ENCODE data around the gene POLA1.
"Not testable (repeated sequence)": the region's sequence is repeated elsewhere in the genome, so short reads cannot be mapped to it uniquely, and the experiment has no call there.

The POLA1 gene

DNA sequence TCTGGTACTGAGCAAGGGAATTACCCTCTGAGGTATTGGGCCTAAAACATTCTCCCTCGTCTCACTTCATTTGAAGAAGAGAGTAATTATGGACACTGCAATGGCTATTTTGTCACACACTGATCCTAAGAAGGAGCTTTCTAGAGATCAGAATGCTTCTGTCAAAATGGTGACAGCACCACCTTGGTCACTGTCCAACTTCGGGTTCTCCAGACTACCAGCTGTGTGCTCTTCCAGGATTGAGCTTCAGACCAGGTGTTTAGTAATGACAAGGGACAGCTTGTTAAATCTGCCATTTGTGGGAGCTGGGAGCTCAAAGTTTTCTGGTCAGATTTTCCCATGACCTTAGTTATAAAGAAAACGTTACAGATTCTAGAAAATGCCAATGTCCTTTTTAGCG is 105.4 kb downstream of the POLA1 start:
- no peak for DNase-seq

DNA sequence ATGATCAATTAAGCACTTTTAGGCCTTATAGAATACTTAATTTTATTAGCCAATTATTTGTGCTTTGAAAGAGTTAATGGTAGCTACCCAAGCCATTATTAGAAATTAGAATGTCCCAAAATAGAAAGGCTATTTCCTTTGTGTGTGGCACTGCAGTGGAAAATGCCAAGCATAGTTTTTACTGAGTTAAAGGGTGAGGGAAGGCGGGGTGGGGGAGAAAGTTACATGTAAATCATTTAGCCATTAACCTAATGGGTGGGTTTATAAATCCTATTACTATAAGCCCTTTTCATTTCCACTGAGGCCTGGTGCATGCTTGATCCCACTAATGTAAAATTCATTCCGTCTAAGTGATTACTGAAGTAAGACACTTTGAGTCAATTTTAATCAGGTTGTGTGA is 105.8 kb downstream of the POLA1 start:
- DNase-seq = no peak

DNA sequence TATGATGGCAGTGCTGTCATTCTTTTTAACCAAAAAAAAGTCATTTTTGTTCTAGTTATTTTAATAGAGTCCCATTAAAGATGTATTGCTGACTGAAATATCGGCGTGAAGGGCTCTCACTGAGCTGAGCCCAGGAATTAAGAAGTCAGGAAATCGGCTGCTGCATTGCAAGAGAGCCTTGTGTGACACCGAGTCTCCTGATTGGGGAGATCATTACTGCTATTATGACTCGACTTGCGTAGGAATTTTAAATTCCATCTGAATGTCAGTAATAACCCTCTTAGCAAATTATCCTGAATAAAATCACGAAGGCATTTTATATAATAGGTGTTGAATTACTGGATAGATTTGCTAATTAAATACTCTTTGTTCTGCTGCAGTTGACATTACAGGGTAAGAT is 111.5 kb downstream of the POLA1 start:
- DNase-seq = no peak

DNA sequence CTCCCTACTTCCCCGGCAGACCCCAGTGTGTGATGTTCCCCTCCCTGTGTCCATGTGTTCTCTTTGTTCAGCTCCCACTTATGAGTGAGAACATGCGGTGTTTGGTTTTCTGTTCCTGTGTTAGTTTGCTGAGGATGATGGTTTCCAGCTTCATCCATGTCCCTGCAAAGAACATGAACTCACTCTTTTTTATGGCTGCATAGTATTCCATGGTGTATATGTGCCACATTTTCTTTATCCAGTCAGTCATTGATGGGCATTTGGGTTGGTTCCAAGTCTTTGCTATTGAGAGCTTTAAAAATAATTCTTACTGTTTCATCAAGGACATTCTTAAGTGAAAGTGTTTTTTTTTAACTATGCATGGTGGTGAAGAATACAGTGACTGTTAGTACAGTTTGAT is 126.1 kb downstream of the POLA1 start:
- not testable (repeated sequence) for DNase-seq

DNA sequence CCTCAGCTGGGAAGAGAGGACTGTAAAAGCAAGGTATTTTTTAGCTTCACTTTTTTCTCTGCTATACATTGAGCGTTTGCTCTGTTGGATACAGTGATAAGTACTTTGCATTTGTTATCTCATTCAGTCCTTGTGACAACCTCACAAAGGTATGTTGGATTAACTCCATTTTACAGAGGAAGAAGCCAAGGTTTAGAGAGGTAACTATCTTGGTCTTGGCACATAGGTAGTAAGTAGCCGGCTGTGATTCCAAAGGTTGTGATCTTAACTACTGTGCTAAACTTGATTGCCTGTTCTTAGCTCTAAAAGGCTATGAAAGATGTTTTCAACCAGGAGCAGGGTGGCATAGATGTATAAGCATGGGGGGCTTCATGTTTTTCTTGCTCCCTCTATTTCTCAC is 134.4 kb downstream of the POLA1 start:
- no peak for DNase-seq

DNA sequence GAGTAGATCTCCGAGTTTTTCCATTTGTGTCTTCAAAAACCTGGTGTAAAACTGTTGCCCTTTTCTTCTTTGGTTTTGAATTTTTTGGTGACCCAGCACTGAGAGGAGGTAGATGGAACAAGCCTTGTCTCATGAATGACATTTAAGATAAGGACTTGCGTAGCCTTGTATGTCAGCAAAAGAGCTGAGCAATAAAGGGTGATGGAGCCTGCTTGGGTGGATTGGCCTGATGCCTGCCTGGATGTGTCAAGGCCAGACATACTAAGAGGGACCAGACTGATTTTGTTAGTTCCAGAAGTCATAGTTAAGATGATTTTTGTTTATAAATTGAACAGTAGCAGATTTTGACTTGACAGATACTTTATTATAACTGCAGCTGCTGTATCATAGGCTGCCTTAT is 134.9 kb downstream of the POLA1 start:
- no peak for DNase-seq

DNA sequence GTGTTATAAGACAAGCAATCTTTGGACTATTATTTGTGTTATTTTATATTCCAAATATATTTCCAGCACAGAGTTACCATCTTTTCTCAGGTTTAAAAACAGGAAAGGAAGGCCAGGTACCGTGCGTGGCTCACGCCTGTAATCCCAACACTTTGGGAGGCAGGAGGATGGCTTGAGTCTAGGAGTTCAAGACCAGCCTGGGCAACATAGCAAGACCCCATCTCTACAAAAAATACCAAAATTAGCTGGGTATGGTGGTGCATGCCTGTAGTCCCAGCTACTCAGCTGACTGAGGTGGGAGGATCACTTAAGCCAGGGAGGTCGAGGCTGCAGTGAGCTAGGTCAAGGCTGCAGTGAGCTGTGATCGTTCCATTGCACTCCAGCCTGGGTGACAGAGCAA is 140.0 kb downstream of the POLA1 start:
- DNase-seq = no peak

DNA sequence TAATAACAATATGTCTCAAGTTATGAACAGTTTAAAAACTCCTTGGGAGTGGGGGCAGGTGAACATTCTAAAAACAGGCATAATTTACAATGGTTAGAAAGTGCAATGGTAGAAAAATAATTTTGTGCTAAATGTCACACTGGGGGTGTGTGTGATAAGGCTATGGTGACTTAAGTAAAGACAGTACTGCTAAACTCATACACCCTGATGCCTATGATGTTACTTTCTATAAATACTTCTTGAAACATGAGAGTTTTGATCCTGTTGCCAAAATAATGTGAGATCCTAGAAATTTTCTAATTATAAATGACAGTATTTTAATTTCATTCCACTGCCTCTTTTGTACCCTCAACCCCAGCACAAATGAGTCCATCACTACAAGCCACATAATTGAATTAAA is 144.2 kb downstream of the POLA1 start:
- no peak for DNase-seq

DNA sequence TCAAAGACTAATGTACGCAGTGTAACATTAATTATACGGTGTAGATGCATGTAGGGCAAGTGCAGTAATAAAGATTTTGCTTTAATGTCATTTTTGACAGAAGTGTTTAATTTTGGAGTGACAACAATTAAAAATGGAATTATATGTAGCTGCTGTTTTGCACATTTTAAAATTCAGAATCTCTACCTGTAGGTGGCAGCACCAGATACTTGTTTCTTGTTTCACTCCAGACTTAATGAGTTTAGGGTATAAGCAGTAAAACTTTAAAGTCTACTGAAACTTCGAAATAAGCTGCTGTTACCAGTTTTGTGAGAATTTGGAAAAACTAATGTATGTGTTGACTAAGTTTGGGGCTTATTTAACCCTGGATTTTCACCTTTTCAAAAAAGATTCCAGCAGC is 144.9 kb downstream of the POLA1 start:
- no peak for DNase-seq

DNA sequence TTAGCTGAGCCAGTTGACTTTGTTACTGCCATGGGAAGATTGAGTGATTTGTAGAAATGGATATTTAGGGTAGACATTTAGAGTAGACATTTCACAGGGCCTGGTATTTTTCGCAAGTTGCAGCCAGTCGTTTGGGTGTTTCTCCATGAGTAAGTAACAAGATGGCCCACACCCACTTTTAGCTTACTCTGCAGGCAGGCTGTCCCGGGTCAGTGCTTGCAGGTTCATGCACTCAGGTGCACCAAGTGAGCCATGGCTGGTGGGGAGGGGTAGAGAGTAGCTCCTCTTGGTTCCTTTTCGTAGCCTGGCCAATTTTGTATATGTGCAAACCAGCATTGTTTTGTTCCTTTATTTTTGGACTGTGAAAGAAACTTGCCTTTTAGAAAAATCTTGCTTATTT is 145.6 kb downstream of the POLA1 start:
- no peak for DNase-seq

DNA sequence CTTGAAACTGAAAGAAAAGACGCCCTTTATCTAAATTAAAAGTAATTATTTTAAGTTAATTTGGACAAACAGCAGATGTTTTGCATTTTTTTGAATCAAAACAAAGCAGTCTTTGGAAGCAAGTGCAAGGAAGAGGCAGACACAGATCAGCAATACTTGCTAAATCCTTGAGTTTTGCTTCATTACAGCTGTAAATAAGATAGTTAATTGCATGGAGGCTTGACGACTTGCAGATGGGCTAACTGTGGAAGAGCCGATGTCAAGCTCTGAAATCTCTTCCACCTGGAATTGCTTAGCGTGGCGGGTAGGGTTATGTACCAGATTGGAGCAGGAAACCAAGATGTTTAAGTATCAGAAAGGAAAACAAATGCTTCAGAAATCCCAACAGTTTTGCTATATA is 148.8 kb downstream of the POLA1 start:
- DNase-seq = no peak

DNA sequence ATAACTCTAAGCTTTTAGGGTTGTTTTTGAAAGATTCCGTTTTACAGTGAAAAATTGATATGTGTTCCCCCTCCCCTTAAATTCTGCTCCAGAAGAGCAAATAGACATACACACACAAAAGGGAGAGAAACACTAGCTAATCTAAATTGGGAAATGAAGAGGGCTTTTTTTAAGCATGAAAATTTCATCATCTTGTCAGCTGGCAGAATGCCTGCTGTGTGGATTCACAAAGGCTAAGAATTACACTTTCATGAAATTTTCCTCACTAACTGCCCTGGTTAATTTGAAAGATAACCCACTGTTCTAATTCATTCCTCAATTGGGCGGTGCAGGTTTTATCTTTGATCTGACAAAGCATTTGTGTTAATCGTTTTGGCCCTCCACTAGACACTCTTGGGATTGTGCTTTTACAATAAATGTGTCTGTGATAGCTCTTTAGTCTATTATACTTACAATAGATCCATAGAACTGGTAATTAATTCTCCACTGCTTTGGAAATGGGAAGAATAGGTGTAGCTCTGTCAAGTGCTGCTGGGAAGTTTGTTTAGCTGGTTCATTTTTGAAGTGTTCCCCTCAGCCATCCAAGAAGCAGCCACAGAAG is 152.9 kb downstream of the POLA1 start:
- DNase-seq = no peak

DNA sequence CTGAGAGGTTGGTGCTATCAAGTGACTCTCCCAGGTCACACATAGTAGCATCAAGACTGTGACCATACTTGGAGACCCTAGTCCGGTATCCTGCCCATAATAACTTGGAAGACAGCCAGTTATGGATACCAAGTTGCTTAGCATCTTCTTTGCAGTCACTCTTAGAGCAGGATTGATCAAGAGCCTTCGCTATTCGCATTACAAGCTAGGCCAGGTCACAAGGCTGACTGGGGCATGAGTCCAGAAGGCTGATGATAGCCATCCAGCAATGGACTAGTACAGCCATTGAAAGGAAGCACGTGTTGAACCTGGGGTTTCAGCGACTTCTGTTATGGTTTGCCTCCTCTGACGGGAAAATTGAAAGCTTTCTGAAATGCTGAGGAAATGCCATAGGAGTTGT is 157.6 kb downstream of the POLA1 start:
- no peak for DNase-seq

DNA sequence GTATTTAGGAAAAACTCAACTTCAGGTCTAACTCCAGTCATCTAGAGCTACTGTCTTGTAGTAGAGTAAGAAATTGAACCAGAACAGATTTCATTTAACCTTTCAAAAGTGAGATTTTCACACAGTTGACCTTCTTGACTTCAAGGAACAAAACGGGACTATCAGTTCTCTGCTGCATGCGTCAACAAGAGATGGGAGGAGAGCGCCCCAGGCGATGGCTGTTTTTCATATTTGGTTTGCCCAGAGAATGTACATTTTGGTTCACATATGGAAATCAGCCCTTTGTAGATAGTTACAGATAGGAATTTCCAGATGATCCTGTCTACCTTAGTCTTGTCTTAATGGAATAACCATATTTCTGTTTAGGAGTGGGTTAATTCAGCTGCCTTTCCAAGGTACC is 158.1 kb downstream of the POLA1 start:
- no peak for DNase-seq

DNA sequence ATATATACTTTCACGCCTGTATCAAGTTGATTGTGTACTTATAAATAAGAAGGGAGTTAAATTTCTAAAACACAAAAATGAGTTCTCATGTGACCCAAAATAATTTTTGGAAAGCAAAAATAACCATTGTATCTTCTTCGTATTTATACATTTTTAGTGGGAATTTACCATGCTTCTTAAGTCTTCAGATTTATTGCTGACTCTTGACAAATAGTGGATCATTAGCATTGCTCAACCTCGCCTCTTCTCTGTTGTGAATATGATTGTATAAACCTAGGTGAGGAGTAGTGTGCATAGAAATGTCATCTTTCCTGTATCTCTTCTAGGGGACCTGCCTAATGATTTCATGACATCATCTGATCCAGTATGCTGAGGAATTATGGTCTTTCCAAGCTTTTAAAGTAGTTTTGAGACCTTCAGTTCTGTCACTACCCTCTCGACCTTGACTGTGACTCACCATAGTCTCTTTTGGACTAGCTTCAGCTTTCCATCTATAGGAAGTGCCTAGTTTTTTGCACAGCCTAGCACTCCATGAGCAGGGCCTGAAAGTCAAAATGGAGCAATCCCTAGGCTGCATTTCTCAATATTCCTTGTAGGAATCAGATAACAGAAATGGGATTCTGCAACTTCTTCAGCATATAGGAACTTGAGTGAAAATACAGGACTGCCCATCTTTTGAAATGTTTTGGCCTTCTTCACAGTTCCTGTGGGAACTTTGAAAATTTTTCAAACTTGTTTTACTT is 164.5 kb downstream of the POLA1 start:
- DNase-seq = no peak

DNA sequence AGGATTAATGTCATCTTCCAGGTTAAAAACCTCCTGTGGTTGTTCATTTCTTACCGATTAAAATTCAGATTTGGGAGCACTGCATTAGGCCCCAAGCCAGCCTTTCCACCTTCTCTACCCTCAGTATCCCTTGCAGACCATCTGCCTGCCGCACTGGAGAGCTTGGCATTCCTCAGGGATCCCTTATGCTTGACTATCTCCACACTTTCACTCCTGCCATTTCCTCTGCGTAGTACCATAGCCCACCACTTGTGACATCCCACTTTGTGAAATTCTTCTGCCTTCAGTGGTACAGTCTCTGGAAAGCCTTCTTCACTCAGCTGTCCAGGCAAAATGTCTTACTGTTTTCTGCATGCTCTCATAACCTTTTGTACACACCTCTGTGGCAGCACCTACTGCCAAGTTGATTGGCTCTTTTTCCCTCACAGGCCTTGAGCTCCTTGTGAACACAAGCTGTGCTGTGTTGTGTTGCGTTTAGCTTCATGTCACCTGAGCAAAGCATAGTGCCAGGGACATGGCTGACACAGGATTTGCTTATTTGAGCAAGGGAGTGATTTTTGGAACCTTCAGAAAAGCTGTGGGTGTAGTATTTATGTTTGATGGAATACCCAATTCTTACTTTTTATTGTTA is 165.6 kb downstream of the POLA1 start:
- DNase-seq = no peak

DNA sequence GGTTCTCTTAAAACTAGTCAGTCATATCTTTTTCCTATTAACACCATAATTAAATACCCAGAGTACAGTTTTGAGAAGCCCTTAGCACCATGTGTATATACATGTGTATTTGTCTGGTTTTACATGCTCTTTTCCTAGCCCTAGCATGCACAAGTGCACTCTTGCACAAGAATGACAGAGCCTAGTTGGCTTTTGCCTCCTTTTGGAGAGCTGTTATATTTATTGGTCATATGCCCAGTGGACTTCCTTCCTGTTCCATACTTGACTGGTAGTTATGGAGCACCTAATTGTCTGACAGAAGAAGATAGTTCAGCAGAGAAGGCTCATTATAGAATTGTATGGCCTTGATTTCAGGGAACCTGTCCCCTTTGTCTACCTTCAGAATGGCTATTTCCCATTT is 166.4 kb downstream of the POLA1 start:
- DNase-seq = no peak

DNA sequence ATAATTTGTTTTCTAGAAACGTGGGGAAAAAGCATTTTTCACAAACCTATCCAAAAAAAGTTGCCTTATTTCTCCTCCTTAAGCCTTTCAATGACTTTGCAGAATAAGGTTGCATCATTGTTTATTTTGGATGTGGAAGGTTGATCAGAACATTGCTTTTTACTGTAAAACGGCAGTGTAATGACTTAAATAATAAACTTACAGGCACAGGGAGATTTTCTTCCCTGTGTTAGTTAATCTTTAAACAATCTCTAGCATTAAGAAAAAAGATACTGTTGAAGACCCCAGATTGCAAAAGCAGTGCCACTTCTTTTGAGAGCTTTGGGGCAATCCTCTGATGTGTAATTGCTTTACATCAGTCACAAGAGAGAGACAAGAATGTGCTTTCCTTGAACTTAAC is 168.6 kb downstream of the POLA1 start:
- DNase-seq = no peak

DNA sequence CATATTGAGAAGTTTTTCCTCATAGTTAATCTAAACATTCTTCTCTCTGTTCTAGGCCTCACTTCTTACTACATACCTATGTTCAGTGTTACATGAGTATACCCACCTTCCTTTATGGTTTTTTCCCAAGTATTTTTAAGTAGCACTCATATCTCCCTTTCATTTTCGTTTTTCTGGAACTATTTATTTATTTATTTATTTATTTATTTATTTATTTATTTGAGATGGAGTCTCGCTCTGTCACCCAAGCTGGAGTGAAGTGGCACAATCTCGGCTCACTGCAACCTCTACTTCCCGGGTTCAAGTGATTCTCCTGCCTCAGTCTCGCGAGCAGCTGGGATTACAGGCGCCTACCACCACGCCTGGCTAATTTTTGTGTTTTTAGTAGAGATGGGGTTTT is 170.1 kb downstream of the POLA1 start:
- DNase-seq = not testable (repeated sequence)

DNA sequence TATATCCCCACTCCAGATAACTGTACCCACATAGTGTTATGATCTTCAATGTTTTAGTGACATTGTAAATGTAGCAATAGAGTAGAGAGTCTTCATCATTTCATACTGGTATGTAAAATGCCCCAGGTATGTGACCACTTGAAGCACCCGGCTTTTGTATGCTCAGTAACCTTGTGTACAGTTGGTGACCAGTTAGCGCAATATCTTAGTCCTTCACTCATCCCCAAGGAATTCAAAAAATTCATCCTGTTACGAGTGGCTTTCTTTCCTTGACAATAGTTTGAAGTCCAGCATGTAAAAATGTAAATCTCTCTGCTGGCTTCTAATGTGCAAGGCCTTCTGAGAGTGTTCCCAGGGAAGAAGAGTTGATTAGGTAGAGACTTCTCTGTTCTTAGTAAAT is 176.4 kb downstream of the POLA1 start:
- DNase-seq = no peak

DNA sequence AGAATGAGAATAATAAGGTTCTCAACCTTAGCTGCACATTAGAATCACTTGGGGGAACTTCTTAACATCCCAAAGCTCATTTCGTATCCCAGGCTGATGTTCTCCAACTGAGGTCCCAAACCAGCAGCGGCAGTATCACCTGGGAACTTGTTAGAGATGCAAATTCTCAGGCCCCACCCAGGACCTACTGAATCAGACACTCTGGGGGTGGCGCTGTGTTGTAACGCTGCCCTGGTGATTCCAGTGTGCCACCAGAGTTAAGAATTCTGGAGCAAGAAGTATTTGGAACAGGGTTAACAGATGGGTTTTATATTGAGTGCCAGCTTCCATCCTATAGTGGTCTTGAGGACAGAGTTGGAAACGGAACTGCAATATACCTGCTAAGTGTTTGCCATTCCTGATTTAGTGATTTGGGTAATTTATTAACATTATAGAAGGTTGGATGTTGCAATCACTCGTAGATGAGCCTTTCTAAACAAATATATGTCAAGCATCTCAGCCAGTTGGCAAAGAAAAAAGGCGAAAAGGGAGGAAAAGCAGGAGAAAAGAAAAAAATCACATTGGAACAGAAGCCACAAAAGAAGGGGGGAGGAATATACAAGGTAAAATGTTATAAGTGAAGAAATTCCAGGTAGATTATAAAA is 181.0 kb downstream of the POLA1 start:
- no peak for DNase-seq

DNA sequence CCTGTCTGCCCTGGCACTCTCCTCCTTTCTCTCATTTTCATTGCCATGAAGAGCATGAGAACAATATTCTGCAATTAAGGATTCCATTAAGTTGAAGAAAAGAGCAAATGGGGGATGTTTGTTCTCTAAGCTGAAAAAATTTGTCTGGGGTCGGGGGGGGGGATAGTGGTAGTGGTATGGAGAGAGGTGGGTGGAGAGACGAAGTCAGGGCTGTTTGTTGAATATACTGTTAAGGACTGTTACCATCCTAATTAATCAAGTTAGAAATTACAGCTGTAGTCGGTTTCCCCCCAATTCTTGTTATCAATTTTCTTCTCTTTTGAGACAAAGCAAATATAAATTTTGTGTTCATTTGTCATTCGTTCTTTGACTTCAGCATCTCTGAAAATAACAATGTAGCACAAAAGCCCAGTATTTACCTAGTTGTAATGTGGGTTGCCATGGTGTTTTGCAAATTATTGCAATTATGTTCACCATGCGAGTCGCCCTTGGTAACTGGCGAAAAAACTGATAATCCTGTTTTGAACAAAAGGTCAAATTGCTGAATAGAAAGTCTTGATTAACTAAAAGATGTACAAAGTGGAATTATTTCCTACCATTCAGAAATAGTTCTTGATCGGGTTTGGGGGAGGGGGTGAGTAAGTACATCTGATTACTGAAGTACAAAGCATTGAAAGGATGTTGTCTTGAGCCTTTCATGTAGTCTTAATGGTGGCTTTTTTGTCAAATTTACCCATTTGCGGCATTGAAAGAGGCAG is 183.0 kb downstream of the POLA1 start:
- DNase-seq = no peak

DNA sequence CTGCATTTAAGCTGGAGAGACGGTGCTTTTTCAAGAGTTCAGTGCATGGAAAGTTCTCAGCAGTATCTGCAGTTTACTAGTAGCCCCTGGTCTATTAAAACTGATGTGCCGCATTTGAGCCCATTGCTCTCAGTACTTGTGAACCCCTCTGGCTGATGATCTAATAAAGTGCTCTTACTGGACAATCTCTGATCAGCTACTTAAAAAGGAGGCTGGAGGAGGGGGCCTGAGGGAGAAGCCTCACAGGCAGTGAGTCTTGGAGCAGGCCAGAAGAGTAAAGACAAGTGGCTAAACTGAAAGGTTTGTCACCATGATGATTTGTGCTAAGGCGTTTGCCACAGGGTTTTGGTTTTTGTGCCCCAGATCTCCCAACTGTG is 183.6 kb downstream of the POLA1 start:
- no peak for DNase-seq
